Smooth muscle cell of the brain vasculature (primary cell): ENCODE measurements around the gene LRRC70.

Experiments
- DNase-seq: peaks from one replicate; pipeline ENCODE4 v3.0.0-alpha.2; 2012; ENCODE audit warnings: low read depth, low spot score

LRRC70 gene

GRCh38 chr5:62575066-62575465 lies 3.6 kb upstream of the LRRC70 start:
- DNase-seq = no peak

- no peak for DNase-seq
Measured at GRCh38 chr5:62575489-62575888, 3.1 kb upstream of the LRRC70 start.

- DNase-seq = no peak
Measured at GRCh38 chr5:62576570-62577170, 1.9 kb upstream of the LRRC70 start.

DNA sequence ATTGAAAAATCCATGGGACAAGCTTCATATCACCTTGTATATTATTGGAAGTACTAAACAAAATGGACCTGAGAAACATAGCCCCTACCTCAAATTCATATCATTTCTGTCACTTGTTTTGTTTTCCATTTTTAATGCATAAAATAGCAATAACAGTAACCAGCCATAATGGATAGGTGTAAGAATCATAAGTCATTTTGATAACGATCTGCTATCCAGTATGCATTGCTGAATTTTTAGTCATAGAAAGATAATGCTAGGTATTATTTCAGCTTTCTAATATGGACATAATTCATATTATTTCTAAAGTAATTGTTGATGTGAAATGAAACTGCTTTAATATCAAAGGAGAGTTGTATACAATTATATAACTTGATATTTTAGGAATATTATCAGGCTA lies 1.1 kb upstream of the LRRC70 start:
- no peak for DNase-seq

- no peak for DNase-seq
Measured at GRCh38 chr5:62579761-62580160, 1.1 kb downstream of the LRRC70 start.

- DNase-seq = no peak
Measured at GRCh38 chr5:62581836-62582597, 3.4 kb downstream of the LRRC70 start.

GRCh38 chr5:62584391-62584790 lies 5.8 kb downstream of the LRRC70 start:
- no peak for DNase-seq

- DNase-seq = no peak
Measured at GRCh38 chr5:62585306-62585705, 6.7 kb downstream of the LRRC70 start.

- DNase-seq = no peak
Measured at GRCh38 chr5:62585751-62586150, 7.1 kb downstream of the LRRC70 start.

- no peak for DNase-seq
Measured at GRCh38 chr5:62587737-62588136, 9.1 kb downstream of the LRRC70 start.

DNA sequence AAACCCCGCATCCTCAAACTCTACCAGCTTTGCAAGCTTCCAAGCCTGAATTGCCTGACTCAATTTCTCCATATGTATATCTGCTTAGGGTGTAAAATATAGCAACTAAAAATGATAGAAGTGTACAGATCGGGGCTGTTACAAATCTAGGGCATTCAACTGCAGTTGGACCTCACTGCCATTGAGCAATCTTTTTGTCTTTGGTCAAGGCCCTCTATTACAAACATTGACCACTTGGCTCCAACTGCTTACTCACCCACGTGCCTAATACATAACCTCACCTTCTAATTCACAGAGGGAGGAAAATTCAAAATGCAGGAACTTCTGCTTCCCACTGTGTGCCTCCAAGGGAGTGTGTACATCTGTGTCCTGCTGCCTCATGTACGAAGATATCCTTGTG lies 10.0 kb downstream of the LRRC70 start:
- no peak for DNase-seq

DNA sequence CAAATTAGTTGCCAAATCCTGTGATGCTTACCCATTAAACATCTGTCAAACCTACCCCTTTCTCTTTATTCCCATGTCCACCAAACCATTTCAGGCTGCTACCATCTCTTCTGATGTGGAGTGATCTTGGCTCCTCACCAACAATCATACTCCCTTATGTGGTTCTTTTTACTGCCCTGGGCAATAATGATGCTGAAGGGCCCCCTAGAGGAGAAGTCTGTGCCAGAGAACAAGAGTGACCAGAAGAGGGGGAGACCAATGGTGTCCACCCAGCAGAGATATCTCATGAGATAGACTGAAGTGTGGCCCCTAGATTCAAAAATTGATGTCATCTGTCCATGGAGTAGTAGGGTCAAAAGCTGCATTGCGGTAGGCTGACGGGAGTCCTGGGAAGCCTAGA lies 10.9 kb downstream of the LRRC70 start:
- DNase-seq = no peak

GRCh38 chr5:62590387-62590786 lies 11.8 kb downstream of the LRRC70 start:
- DNase-seq = no peak

DNA sequence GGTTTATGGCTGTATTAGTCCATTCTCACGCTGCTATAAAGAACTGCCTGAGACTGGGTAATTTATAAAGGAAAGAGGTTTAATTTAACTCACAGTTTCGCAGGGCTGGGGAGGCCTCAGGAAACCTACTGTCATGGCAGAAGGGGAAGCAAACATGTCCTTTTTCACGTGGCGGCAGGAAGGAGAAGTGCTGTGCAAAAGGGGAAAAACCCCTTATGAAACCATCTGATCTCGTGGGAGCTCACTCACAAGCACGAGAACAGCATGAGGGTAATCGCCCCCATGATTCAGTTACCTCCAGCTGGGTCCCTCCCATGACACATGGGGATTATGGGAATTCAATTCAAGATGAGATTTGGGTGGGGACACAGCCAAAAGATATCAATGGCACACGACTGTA lies 13.9 kb downstream of the LRRC70 start:
- DNase-seq = no peak

DNA sequence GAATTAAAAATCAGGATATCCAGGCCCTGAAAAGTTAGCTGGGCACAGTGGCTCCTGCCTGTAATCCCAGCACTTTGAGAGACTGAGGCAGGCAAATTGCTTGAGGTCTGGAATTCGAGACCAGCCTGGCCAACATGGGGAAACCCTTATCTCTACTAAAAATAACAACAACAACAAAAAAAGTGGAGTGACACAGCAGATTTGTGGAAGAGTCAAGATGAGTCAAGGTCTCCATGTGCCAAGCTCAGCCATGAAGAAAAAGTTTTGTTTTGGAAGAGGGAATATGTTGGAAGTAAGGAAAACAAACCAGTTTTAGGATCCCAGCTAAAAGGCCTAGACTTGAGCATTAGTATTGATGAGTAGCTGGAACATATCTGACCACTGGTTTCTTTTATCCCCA lies 14.7 kb downstream of the LRRC70 start:
- DNase-seq = no peak

GRCh38 chr5:62594364-62594984 lies 15.9 kb downstream of the LRRC70 start:
- DNase-seq = no peak

DNA sequence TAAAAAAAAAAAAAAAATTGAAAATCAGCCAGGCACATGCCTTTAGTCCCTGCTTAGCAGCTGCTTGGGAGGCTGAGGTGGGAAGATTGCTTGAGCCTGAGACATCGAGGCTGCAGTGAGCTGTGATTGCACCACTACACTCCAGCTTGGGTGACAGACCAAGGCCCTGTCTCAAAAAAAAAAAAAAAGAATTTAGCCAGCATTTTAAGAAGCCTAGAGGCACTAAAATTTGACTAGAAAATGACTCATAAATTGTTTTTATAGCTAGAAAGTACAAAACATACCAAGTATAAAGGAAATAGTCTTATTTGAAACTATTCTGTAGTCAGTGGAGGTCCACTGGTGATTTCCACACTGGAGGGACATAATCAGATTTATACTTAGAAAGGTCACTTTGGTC lies 17.5 kb downstream of the LRRC70 start:
- DNase-seq = no peak

- DNase-seq = no peak
Measured at GRCh38 chr5:62596691-62597090, 18.1 kb downstream of the LRRC70 start.

- DNase-seq = no peak
Measured at GRCh38 chr5:62597314-62597713, 18.7 kb downstream of the LRRC70 start.

- DNase-seq = no peak
Measured at GRCh38 chr5:62600560-62601252, 22.1 kb downstream of the LRRC70 start.

GRCh38 chr5:62603934-62604333 lies 25.3 kb downstream of the LRRC70 start:
- DNase-seq = no peak

- DNase-seq = no peak
Measured at GRCh38 chr5:62605638-62606037, 27.0 kb downstream of the LRRC70 start.

GRCh38 chr5:62606878-62607277 lies 28.3 kb downstream of the LRRC70 start:
- DNase-seq = no peak
